ENCODE measurements around the gene SERTAD3. TPM values are rescaled to one million over a fixed set of nuclear protein-coding genes. Genes with fewer than 3 reads are reported as not detected.
"Not testable (repeated sequence)": the region's sequence is repeated elsewhere in the genome, so short reads cannot be mapped to it uniquely, and the experiment has no call there.

The SERTAD3 gene
- total RNA-seq, 4 donors from 2014 or later: 15.6 to 23.4 (median 19.9) TPM

- no peaks in the 10 kb centered on the region for H3K9me3 ChIP-seq
- WGBS, 2 donors: 82 to 84% methylated on average over 16 to 26 of the region's 27 CpGs
- peaks cover 0 to 50% (median 0%) of the 10 kb centered on the region in 3 donors for H3K36me3 ChIP-seq
- peaks cover 0 to 13% (median under 1%) of the 10 kb centered on the region in 4 donors for H3K4me1 ChIP-seq
- no peak for DNase-seq (ENCODE audit: low spot score in 2 of 2)
- H3K27me3 ChIP-seq: no peaks in the 10 kb centered on the region
- no peak overlapping the region for H3K4me3 ChIP-seq
- TF ChIP-seq EP300 (IDR thresholded peaks at IDR 0.05) (no peak), POLR2A (IDR thresholded peaks at IDR 0.05) (no peak), CTCF (IDR thresholded peaks at IDR 0.05) (no peak)
- H3K27ac ChIP-seq: no peak overlapping the region
Observed at GRCh38 chr19:40457953-40458596, 13.9 kb upstream of the SERTAD3 start.

- Histone ChIP-seq H3K36me3 (peaks cover 0 to 55% (median 0%) of the 10 kb centered on the region in 3 donors), H3K9me3 (no peaks in the 10 kb centered on the region), H3K27me3 (no peaks in the 10 kb centered on the region), H3K4me1 (peaks cover 0 to 12% (median 0%) of the 10 kb centered on the region in 4 donors), H3K27ac (no peak overlapping the region), H3K4me3 (no peak overlapping the region)
- TF ChIP-seq CTCF (IDR thresholded peaks at IDR 0.05) (no peak), POLR2A (IDR thresholded peaks at IDR 0.05) (no peak), EP300 (IDR thresholded peaks at IDR 0.05) (no peak)
- 87% methylated on average over 5 of the region's 5 CpGs for WGBS, 2 donors
- no peak for DNase-seq (ENCODE audit: low spot score in 2 of 2)
Observed at GRCh38 chr19:40457048-40457447, 12.9 kb upstream of the SERTAD3 start.

GRCh38 chr19:40453943-40454342 is 9.8 kb upstream of the SERTAD3 start:
- not testable (repeated sequence) for H3K4me3 ChIP-seq; DNase-seq (ENCODE audit: low spot score in 2 of 2); H3K4me1 ChIP-seq; H3K9me3 ChIP-seq; H3K27me3 ChIP-seq; H3K27ac ChIP-seq
- 77 to 97% methylated on average over 6 of the region's 6 CpGs for WGBS, 2 donors
- H3K36me3 ChIP-seq: peaks cover 0 to 84% (median 0%) of the 10 kb centered on the region in 3 donors

GRCh38 chr19:40453151-40453735 is 9.1 kb upstream of the SERTAD3 start:
- Histone ChIP-seq H3K9me3 (no peaks in the 10 kb centered on the region), H3K27me3 (no peaks in the 10 kb centered on the region), H3K4me3 (no peak overlapping the region), H3K36me3 (peaks cover 0 to 87% (median 0%) of the 10 kb centered on the region in 3 donors), H3K4me1 (no peaks in the 10 kb centered on the region), H3K27ac (no peak overlapping the region)
- DNase-seq (ENCODE audit: low spot score in 2 of 2): no peak
- no peak for TF ChIP-seq EP300 (IDR thresholded peaks at IDR 0.05)
- no peak for TF ChIP-seq POLR2A (IDR thresholded peaks at IDR 0.05)
- TF ChIP-seq CTCF (IDR thresholded peaks at IDR 0.05): no peak
- 83 to 84% methylated on average over 5 of the region's 5 CpGs for WGBS, 2 donors

GRCh38 chr19:40452016-40452415 is 7.9 kb upstream of the SERTAD3 start:
- WGBS, 2 donors: 61 to 63% methylated on average over 5 of the region's 5 CpGs
- no peaks in the 10 kb centered on the region for H3K27me3 ChIP-seq
- TF ChIP-seq EP300 (IDR thresholded peaks at IDR 0.05) (no peak), CTCF (IDR thresholded peaks at IDR 0.05) (no peak), POLR2A (IDR thresholded peaks at IDR 0.05) (no peak)
- no peak overlapping the region for H3K4me3 ChIP-seq
- DNase-seq (ENCODE audit: low spot score in 2 of 2): no peak
- no peaks in the 10 kb centered on the region for H3K4me1 ChIP-seq
- no peak overlapping the region for H3K27ac ChIP-seq
- H3K9me3 ChIP-seq: no peaks in the 10 kb centered on the region
- peaks cover 0 to 87% (median 0%) of the 10 kb centered on the region in 3 donors for H3K36me3 ChIP-seq
